ENCODE results near the gene TMEM126B.
A peak's percentile ranks its signal among the peaks of the same experiment; 100 is the strongest.

TMEM126B gene

GRCh38 chr11:85682330-85683305 lies 54.2 kb downstream of the TMEM126B start:
- DNase-seq (ENCODE audit: low spot score), result peak; percentile 77

- no peak for DNase-seq (ENCODE audit: low spot score)
Observed at GRCh38 chr11:85685125-85685819, 56.9 kb downstream of the TMEM126B start.

GRCh38 chr11:85685820-85686459 lies 57.5 kb downstream of the TMEM126B start, which contains the start of gene CCDC89:
Gene CCDC89, minus strand, starts transcription at chr11:85686195. Its CDS starts 65 bp downstream, at chr11:85686130.
- DNase-seq (ENCODE audit: low spot score), result peak; percentile 87

Data from putamen (tissue), 1 donor.